Calu3 (cell line): Measurements from ENCODE around the gene CYP19A1. TPM values are rescaled to one million over a fixed set of nuclear protein-coding genes. Genes with fewer than 3 reads are reported as not detected.

Source experiments
- BruUV-seq: library from RNA; stranded (reverse); fragments of 400-500 nt; replicated peaks from 2 replicates; lab custom pipeline; 2021; lab: Mats Ljungman, UMichigan
- CTCF ChIA-PET: fragments of 300-600 bp; sonication (Branson Sonifier 250); formaldehyde crosslinking; loops from one replicate; lab custom pipeline; 2022; ENCODE audit warnings: antibody characterized with exemption; lab: Charles Lee
- DNase-seq: peaks from one replicate; pipeline ENCODE4 v3.0.0; 2022
- H3K27ac Mint-ChIP-seq: one replicate; pipeline ENCODE4 v1.8.0; 2022; ENCODE audit warnings: mixed read lengths; ENCODE audit not compliant: unreplicated experiment
- H3K27me3 Mint-ChIP-seq: one replicate; pipeline ENCODE4 v1.8.0; 2022; ENCODE audit warnings: mixed read lengths; ENCODE audit not compliant: unreplicated experiment
- H3K36me3 Mint-ChIP-seq: one replicate; pipeline ENCODE4 v1.8.0; 2022; ENCODE audit warnings: mild to moderate bottlenecking, moderate library complexity, mixed read lengths; ENCODE audit not compliant: insufficient read depth, unreplicated experiment
- H3K4me1 Mint-ChIP-seq: one replicate; pipeline ENCODE4 v1.8.0; 2022; ENCODE audit warnings: mild to moderate bottlenecking, low read depth, mixed read lengths; ENCODE audit not compliant: unreplicated experiment
- H3K4me3 Mint-ChIP-seq: one replicate; pipeline ENCODE4 v1.8.0; 2022; ENCODE audit warnings: mild to moderate bottlenecking, low read depth, moderate library complexity, mixed read lengths; ENCODE audit not compliant: unreplicated experiment
- H3K9me3 Mint-ChIP-seq: one replicate; pipeline ENCODE4 v1.8.0; 2022; ENCODE audit warnings: low read depth, mixed read lengths; ENCODE audit not compliant: unreplicated experiment
- CTCF ChIP-seq: fragments of 200-600 bp; IDR thresholded peaks from one replicate; pipeline ENCODE4 v1.8.0; 2022; ENCODE audit warnings: antibody characterized with exemption; ENCODE audit not compliant: unreplicated experiment
- intact Hi-C: fragments of 100-400 bp; cut with micrococcal nuclease; formaldehyde crosslinking; loops from one replicate; pipeline ENCODE4 v1.10.0; 2022; ENCODE audit not compliant: unreplicated experiment
- total RNA-seq: library from RNA; stranded (reverse); gene quantifications from 2 replicates; pipeline ENCODE4 v1.2.3, GENCODE V29; 2022

CYP19A1 gene
- total RNA-seq, 1 experiment from 2014 or later = not detected

- DNase-seq = no peak
- CTCF ChIA-PET = interaction anchor here (1.2 kb wide), 1 partner anchor 9 kb away, joined by 3 read pairs; no protein-coding TSS in a partner anchor
- intact Hi-C loops = no loop called here
- no peaks in the 10 kb centered on the region for H3K27me3 Mint-ChIP-seq
- H3K4me3 Mint-ChIP-seq = no peak overlapping the region
- no peaks in the 10 kb centered on the region for H3K36me3 Mint-ChIP-seq
- H3K4me1 Mint-ChIP-seq = no peaks in the 10 kb centered on the region
- no peak for TF ChIP-seq CTCF
- no peaks in the 10 kb centered on the region for H3K9me3 Mint-ChIP-seq
- no TSS peak for BruUV-seq
- no peak overlapping the region for H3K27ac Mint-ChIP-seq
Observed at GRCh38 chr15:51201581-51201980, 136.8 kb downstream of the CYP19A1 start.

- CTCF ChIA-PET = no interaction called here
- no peaks in the 10 kb centered on the region for H3K36me3 Mint-ChIP-seq
- intact Hi-C loops = no loop called here
- DNase-seq = no peak
- no TSS peak for BruUV-seq
- no peak for TF ChIP-seq CTCF
- no peaks in the 10 kb centered on the region for H3K4me1 Mint-ChIP-seq
- no peak overlapping the region for H3K27ac Mint-ChIP-seq
- H3K9me3 Mint-ChIP-seq = no peaks in the 10 kb centered on the region
- no peak overlapping the region for H3K4me3 Mint-ChIP-seq
- no peaks in the 10 kb centered on the region for H3K27me3 Mint-ChIP-seq
Observed at GRCh38 chr15:51200792-51201191, 137.6 kb downstream of the CYP19A1 start.

- no peak for TF ChIP-seq CTCF
- no peaks in the 10 kb centered on the region for H3K36me3 Mint-ChIP-seq
- no peak overlapping the region for H3K4me3 Mint-ChIP-seq
- peaks cover 2% of the 10 kb centered on the region for H3K27me3 Mint-ChIP-seq
- no peak overlapping the region for H3K27ac Mint-ChIP-seq
- H3K4me1 Mint-ChIP-seq = no peaks in the 10 kb centered on the region
- BruUV-seq = no TSS peak
- no peak for DNase-seq
- intact Hi-C loops = no loop called here
- CTCF ChIA-PET = interaction anchor here (0.8 to 1.4 kb wide), 3 partner anchors 18 to 36 kb away, joined by 3 to 4 read pairs (median 3); no protein-coding TSS in a partner anchor
- no peaks in the 10 kb centered on the region for H3K9me3 Mint-ChIP-seq
Observed at GRCh38 chr15:51199541-51199940, 138.9 kb downstream of the CYP19A1 start.

- Mint-ChIP-seq H3K9me3 (no peaks in the 10 kb centered on the region), H3K4me1 (no peaks in the 10 kb centered on the region), H3K36me3 (no peaks in the 10 kb centered on the region), H3K27ac (no peak overlapping the region), H3K27me3 (peaks cover 10% of the 10 kb centered on the region), H3K4me3 (no peak overlapping the region)
- no peak for DNase-seq
- CTCF ChIA-PET = interaction anchor here (0.8 to 1.4 kb wide), 3 partner anchors 19 to 35 kb away, joined by 3 to 4 read pairs (median 3); no protein-coding TSS in a partner anchor
- BruUV-seq = no TSS peak
- TF ChIP-seq CTCF = no peak
- intact Hi-C loops = no loop called here
Observed at GRCh38 chr15:51198701-51199232, 139.6 kb downstream of the CYP19A1 start.
